Adrenal gland (tissue), 12 donors: ENCODE results near the gene MLKL. TPM values are rescaled to one million over a fixed set of nuclear protein-coding genes. Genes with fewer than 3 reads are reported as not detected.

Experiments used
- DNase-seq, 7 donors: peaks; one replicate each; pipeline ENCODE4 v3.0.0-alpha.2; 2019 to 2020
- H3K27ac ChIP-seq, 5 donors: fragments of 200-600 bp; sonication (generic) in 4 of 5; 1 replicate in 3 of 5; 2 replicates in 2 of 5; pipeline versions ENCODE4 v1.5.1 to v1.8.0; 2016 to 2020; ENCODE audit warnings: mild to moderate bottlenecking in 1 of 5
- H3K27me3 ChIP-seq: fragments of 200-600 bp; 2 replicates; pipeline ENCODE4 v1.8.0; 2021
- H3K36me3 ChIP-seq, 2 donors: fragments of 200-600 bp; replicated peaks in 1 of 2; 1 replicate in 1 of 2; 2 replicates in 1 of 2; pipeline versions ENCODE4 v1.5.1 to v1.8.0; 2018 to 2022
- H3K4me1 ChIP-seq, 2 donors: fragments of 200-600 bp; replicated peaks in 1 of 2; 1 replicate in 1 of 2; 2 replicates in 1 of 2; pipeline versions ENCODE4 v1.5.1 to v1.8.0; 2018 to 2021
- H3K4me3 ChIP-seq, 4 donors: fragments of 200-600 bp; sonication (generic) in 3 of 4; one replicate each; pipeline ENCODE4 v1.5.1; 2016 to 2018
- H3K9me3 ChIP-seq, 3 donors: fragments of 200-600 bp; sonication (generic) in 1 of 3; replicated peaks in 1 of 3; 1 replicate in 2 of 3; 2 replicates in 1 of 3; pipeline versions ENCODE4 v1.5.1 to v1.8.0; 2016 to 2021
- CTCF ChIP-seq, 6 experiments: fragments of 450-650 bp in 4 of 6; fragments of 200-600 bp in 2 of 6; sonication (generic) in 1 of 6; IDR thresholded peaks; 1 replicate in 5 of 6; 2 replicates in 1 of 6; pipeline versions ENCODE4 v1.5.1 to v1.8.0; 2016 to 2021; ENCODE audit warnings: antibody characterized with exemption in 6 of 6, mild to moderate bottlenecking in 2 of 6, moderate library complexity in 1 of 6
- POLR2A ChIP-seq, 2 donors: fragments of 450-650 bp; IDR thresholded peaks; one replicate each; pipeline ENCODE4 v1.6.1; 2017; ENCODE audit warnings: antibody characterized with exemption in 2 of 2, mild to moderate bottlenecking in 2 of 2, moderate library complexity in 1 of 2
- WGBS, 4 donors: extraction: QIAGEN DNeasy Blood & Tissue Kit in 2 of 4; methylation state at CpG; one replicate each; pipeline versions ENCODE4 v1.1.5 to v1.1.7; 2013 to 2017; 5-methylcytosine and 5-hydroxymethylcytosine counted together
- intact Hi-C, 2 donors: fragments of 100-400 bp; cut with DNase I; formaldehyde crosslinking; loops; one replicate each; pipeline versions ENCODE4 v1.14.1 to v1.15.0; 2022 to 2023
- polyA plus RNA-seq, 3 donors: library from polyadenylated mRNA; stranded (reverse); fragments of 200-250 nt in 2 of 3; fragments of 350-450 nt in 1 of 3; fragmentation: Illumina TruSeq in 1 of 3; extraction: RNeasy Lipid Tissue Mini Kit (QIAGEN cat#74804) in 1 of 3; gene quantifications; one replicate each; pipeline ENCODE4 v1.2.3, GENCODE V29; 2013 to 2014
- total RNA-seq, 9 donors: library from RNA; depleted of rRNA in 4 of 9; stranded (reverse); fragments of >200 nt in 4 of 9; fragments of 120-200 nt in 1 of 9; fragmentation: NEBNext Ultra II Directional in 1 of 9; extraction: Animal tissue kit (Norgen Biotek cat#: 25700) in 1 of 9; gene quantifications; one replicate each; pipeline versions ENCODE4 v1.1.0 to v1.2.4, GENCODE V29; 2013 to 2023
- donor health status: healthy with polysubstance abuse.
- donor health status: Bipolar disorder and iron deficiency.
- donor health status: DM: yes; HTN: yes; CAD: no.
- donor health status: DM: no; HTN: no; CAD: no.
- donor health status: DM: no; HTN: no; CAD: no.
- donor health status: DM: yes; HTN: yes; CAD: no.

Gene MLKL
- total and polyA plus RNA-seq, 12 donors = 3.1 to 26.1 (median 11.0) TPM

DNA sequence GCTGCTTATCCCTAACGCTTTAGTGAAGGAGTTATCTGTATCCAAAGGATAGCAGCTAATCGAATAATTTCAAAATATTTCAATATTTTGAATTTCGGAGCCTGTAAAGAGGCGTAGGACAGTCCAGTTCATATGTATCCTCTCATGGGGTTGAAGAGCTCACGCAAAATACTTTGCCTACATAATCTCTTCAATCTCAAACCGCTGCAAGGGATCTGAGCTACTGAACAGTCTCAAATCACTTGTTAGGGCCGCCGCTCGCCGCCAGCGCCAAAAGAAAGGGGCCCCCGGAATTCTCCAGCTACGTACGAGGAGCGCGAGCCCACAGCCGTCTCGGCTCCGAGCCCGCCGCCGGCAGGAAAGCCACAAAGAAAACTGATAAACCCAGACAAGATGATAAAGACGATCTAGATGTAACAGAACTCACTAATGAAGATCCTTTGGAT, 33.4 kb downstream of the MLKL start:
- intact Hi-C loops = no loop called here
- WGBS, 4 donors = 1 to 9% (median 2%) methylated on average over 13 to 23 of the region's 23 CpGs
- TF ChIP-seq CTCF (IDR thresholded peaks at IDR 0.05) (no peak), POLR2A (IDR thresholded peaks at IDR 0.05) (no peak)
- H3K9me3 ChIP-seq = no peaks in the 10 kb centered on the region
- peak overlapping the region in 2 of 4 donors; percentile 69 to 84 for H3K4me3 ChIP-seq
- peaks cover 0 to 11% of the 10 kb centered on the region in 2 donors for H3K36me3 ChIP-seq
- peak in 5 of 7 donors; percentile 17 to 55 (median 32) for DNase-seq
- H3K4me1 ChIP-seq = no peaks in the 10 kb centered on the region
- H3K27ac ChIP-seq = no peak overlapping the region
- no peaks in the 10 kb centered on the region for H3K27me3 ChIP-seq

- 0 to 1% (median 0%) methylated on average over 16 to 63 of the region's 63 CpGs for WGBS, 4 donors
- Histone ChIP-seq H3K27me3 (no peaks in the 10 kb centered on the region), H3K4me3 (peak within 1 kb of the TSS; percentile 60 to 95 (median 76)), H3K36me3 (peaks cover 0 to 9% of the 10 kb centered on the region in 2 donors), H3K9me3 (no peaks in the 10 kb centered on the region), H3K27ac (peak within 1 kb of the TSS in 3 of 5 donors; percentile 45 to 75 (median 65)), H3K4me1 (no peaks in the 10 kb centered on the region)
- peak; percentile 96 to 99 (median 99) for DNase-seq
- peak in 1 of 2 donors; percentile 42 for TF ChIP-seq POLR2A (IDR thresholded peaks at IDR 0.05)
- TF ChIP-seq CTCF (IDR thresholded peaks at IDR 0.05) = no peak
- intact Hi-C loops = no loop called here
Measured at GRCh38 chr16:74666425-74667254, 34.0 kb downstream of the MLKL start, which contains the start of gene RFWD3. Gene RFWD3, minus strand, starts transcription at chr16:74666877. Its CDS starts 5,428 bp downstream, at chr16:74661449.

DNA sequence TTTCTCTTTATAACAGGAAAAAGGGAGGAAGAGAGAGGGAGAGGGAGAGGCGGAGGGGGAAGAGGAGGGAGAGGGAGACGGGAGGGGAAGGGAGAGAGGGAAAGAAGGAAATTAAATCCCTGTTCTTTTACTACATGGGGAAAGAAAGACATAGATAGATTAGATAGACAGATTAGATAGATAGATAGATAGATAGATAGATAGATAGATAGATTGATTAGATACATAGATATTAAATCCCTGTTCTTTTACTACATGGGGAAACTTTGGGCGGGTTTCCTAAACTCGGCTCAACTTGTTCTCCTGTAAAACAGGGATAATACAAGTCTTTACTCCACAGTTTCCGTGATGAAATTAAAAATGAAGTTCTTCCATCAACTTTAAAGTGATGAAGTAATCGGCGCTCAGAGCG, 34.6 kb downstream of the MLKL start:
- H3K9me3 ChIP-seq = no peaks in the 10 kb centered on the region
- intact Hi-C loops = no loop called here
- peaks cover 0 to 11% of the 10 kb centered on the region in 2 donors for H3K36me3 ChIP-seq
- no peak for TF ChIP-seq POLR2A (IDR thresholded peaks at IDR 0.05)
- no peak for TF ChIP-seq CTCF (IDR thresholded peaks at IDR 0.05)
- H3K27ac ChIP-seq = peak overlapping the region in 1 of 5 donors; percentile 75
- H3K4me3 ChIP-seq = peak overlapping the region; percentile 60 to 95 (median 76)
- H3K27me3 ChIP-seq = no peaks in the 10 kb centered on the region
- no peak for DNase-seq
- WGBS, 4 donors = 5 to 12% (median 10%) methylated on average over 7 to 8 of the region's 8 CpGs
- no peaks in the 10 kb centered on the region for H3K4me1 ChIP-seq

- H3K36me3 ChIP-seq = peaks cover 0 to 33% of the 10 kb centered on the region in 2 donors
- peak in 1 of 7 donors; percentile 41 for DNase-seq
- H3K4me3 ChIP-seq = no peak overlapping the region
- 90 to 98% (median 97%) methylated on average over 3 to 5 of the region's 5 CpGs for WGBS, 4 donors
- peaks cover 0 to 11% of the 10 kb centered on the region in 2 donors for H3K4me1 ChIP-seq
- TF ChIP-seq CTCF (IDR thresholded peaks at IDR 0.05) = no peak
- no peak for TF ChIP-seq POLR2A (IDR thresholded peaks at IDR 0.05)
- no peak overlapping the region for H3K27ac ChIP-seq
- H3K27me3 ChIP-seq = no peaks in the 10 kb centered on the region
- no peaks in the 10 kb centered on the region for H3K9me3 ChIP-seq
- intact Hi-C loops = no loop called here
Measured at GRCh38 chr16:74661064-74661463, 39.6 kb downstream of the MLKL start.
